Subcutaneous abdominal adipose tissue (tissue), 5 donors: ENCODE measurements around the gene INPP5A.

Experiments used
- H3K27ac ChIP-seq: one replicate; pipeline ENCODE4 v1.7.0; 2013; ENCODE audit warnings: low read depth, mild to moderate bottlenecking, inconsistent platforms, low read length, moderate library complexity
- H3K27me3 ChIP-seq, 5 donors: one replicate each; pipeline ENCODE4 v1.7.0; 2013; ENCODE audit warnings: low read length in 5 of 5, inconsistent platforms in 1 of 5; ENCODE audit not compliant: control insufficient read depth in 5 of 5, insufficient read depth in 4 of 5
- H3K36me3 ChIP-seq, 5 donors: one replicate each; pipeline ENCODE4 v1.7.0; 2013; ENCODE audit warnings: low read length in 5 of 5; ENCODE audit not compliant: control insufficient read depth in 5 of 5, insufficient read depth in 5 of 5
- H3K4me1 ChIP-seq, 5 donors: one replicate each; pipeline ENCODE4 v1.7.0; 2013; ENCODE audit warnings: low read length in 5 of 5, mild to moderate bottlenecking in 3 of 5, moderate library complexity in 1 of 5; ENCODE audit not compliant: control insufficient read depth in 5 of 5, insufficient read depth in 5 of 5
- H3K4me3 ChIP-seq, 5 donors: one replicate each; pipeline ENCODE4 v1.7.0; 2013; ENCODE audit warnings: low read length in 5 of 5, low read depth in 1 of 5
- H3K9ac ChIP-seq, 5 donors: one replicate each; pipeline ENCODE4 v1.7.0; 2013; ENCODE audit warnings: low read length in 5 of 5, mild to moderate bottlenecking in 4 of 5, moderate library complexity in 3 of 5
- H3K9me3 ChIP-seq, 5 donors: one replicate each; pipeline ENCODE4 v1.7.0; 2013; ENCODE audit warnings: low read length in 5 of 5; ENCODE audit not compliant: control insufficient read depth in 5 of 5
- donor health status: healthy.
- donor health status: healthy.
- donor health status: healthy.
- donor health status: healthy.
- donor health status: healthy.

The INPP5A gene

DNA sequence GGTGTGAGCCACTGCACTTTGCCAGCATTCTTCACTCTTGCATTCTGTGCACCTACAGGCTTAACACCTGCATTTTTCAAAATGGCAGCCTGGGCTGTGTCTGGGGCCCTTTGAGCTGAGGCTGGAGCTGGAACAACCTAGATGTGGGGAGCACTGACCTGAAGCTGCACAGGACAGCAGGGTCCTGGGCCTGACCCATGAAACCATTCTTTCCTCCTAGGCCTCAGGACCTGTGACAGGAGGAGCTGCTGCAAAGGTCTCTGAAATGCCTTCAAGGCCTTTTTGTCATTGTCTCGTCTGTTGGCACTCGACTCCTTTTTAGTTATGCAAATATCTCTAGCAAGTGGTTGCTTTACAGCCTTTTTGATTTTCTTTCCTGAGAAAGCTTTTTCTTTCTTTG lies 82.3 kb downstream of the INPP5A start:
- Histone ChIP-seq H3K27ac (no peak overlapping the region), H3K9ac (no peak overlapping the region), H3K27me3 (no peaks in the 10 kb centered on the region), H3K4me1 (no peaks in the 10 kb centered on the region), H3K9me3 (peaks cover 3 to 13% (median 6%) of the 10 kb centered on the region in 5 donors), H3K36me3 (peaks cover 0 to 16% (median 8%) of the 10 kb centered on the region in 5 donors), H3K4me3 (no peak overlapping the region)

DNA sequence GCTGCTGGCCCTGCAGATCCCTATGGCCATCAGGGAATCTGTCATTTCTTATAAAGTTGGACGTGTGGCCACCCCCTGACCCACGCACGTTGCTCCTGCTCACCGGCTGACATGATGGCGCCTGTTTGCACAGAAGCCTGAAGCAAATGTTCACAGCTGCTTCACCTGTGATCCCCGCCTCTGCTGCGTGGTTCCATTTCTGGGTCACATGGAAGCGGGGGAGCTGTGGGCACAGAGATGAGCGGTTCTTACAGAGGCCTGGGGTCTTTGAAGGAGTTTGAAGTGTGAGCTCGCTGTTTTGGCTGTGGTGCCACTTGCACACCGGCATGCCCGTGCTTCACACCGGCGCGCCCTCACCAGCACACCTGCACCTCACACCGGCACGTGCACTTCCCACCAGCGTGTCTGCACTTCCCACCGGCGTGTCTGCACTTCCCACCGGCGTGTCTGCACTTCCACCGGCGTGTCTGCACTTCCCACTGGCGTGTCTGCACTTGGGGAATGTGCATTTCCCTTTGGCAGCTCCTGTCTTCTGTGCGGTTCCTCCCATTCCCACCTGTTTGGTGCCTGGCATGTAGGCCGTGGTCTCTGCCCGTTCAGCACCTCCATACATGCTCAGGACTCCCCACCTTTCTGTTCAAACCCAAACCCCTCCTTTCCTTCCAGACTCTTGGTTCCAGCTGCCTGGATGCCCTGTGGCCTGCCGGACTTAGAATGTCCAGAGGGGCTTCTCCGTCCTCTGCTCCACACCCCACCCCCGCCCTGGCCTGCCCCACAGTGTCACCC lies 86.7 kb downstream of the INPP5A start:
- peaks cover 3 to 10% (median 6%) of the 10 kb centered on the region in 5 donors for H3K9me3 ChIP-seq
- no peaks in the 10 kb centered on the region for H3K27me3 ChIP-seq
- H3K9ac ChIP-seq = no peak overlapping the region
- no peaks in the 10 kb centered on the region for H3K36me3 ChIP-seq
- no peak overlapping the region for H3K4me3 ChIP-seq
- no peak overlapping the region for H3K27ac ChIP-seq
- H3K4me1 ChIP-seq = peaks cover 2 to 22% (median 15%) of the 10 kb centered on the region in 5 donors

GRCh38 chr10:132624847-132625471 lies 87.4 kb downstream of the INPP5A start:
- H3K9me3 ChIP-seq = peaks cover 1 to 4% (median 3%) of the 10 kb centered on the region in 5 donors
- no peaks in the 10 kb centered on the region for H3K27me3 ChIP-seq
- H3K36me3 ChIP-seq = no peaks in the 10 kb centered on the region
- no peak overlapping the region for H3K9ac ChIP-seq
- no peak overlapping the region for H3K27ac ChIP-seq
- H3K4me3 ChIP-seq = no peak overlapping the region
- peaks cover 2 to 26% (median 15%) of the 10 kb centered on the region in 5 donors for H3K4me1 ChIP-seq

GRCh38 chr10:132626019-132626760 lies 88.6 kb downstream of the INPP5A start:
- no peak overlapping the region for H3K9ac ChIP-seq
- H3K4me1 ChIP-seq = peaks cover 4 to 31% (median 20%) of the 10 kb centered on the region in 5 donors

GRCh38 chr10:132626761-132627665 lies 89.4 kb downstream of the INPP5A start:
- Histone ChIP-seq H3K4me1 (peaks cover 8 to 40% (median 28%) of the 10 kb centered on the region in 5 donors), H3K36me3 (no peaks in the 10 kb centered on the region), H3K27me3 (no peaks in the 10 kb centered on the region), H3K27ac (no peak overlapping the region), H3K9me3 (no peaks in the 10 kb centered on the region), H3K4me3 (no peak overlapping the region), H3K9ac (no peak overlapping the region)

More at GRCh38 chr10:132626019-132626760, 88.6 kb downstream of the INPP5A start:
- Histone ChIP-seq H3K36me3 (no peaks in the 10 kb centered on the region), H3K27me3 (no peaks in the 10 kb centered on the region), H3K4me3 (no peak overlapping the region), H3K9me3 (no peaks in the 10 kb centered on the region), H3K27ac (no peak overlapping the region)

DNA sequence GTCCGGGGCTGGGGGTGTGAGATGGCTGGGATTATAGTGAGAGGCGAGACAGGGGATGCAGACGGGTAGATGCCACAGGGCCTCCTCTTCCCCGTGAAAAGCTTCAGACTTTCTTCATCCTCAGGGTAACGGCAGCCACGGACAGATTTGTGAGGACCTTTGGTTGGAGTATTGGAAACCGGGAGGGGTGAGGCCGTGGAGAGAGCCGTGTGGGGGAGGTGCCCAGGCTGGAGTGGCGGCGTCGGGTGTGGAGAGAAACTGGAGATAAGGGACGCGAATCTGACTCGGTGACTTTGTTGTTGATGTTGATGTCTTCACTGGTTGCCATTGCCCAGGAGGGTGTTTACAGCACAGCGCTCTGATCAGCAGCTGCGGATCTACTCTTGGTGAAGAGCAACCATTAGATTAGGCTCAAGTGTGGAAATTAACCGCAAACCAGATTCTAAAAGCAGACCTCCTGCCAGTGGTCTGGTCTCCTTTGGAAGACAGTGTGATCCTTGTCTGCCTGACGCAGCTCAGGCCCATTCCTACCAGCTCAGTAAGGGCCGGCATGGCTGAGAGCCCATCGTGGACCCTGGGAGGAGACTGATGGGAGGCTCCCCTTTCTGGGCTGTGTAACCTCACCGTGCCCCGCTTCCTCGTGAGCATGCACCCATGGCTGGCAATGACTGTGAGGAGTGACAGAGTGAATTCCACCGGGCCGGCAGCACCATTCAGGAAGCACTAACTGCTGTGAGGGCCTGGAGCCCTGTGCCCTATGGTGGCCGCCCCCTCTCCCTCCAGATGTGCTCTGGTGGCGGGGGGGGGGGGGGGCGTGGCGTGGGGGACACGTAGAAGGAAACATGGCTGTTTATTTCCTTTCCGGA lies 90.3 kb downstream of the INPP5A start:
- peak overlapping the region in 1 of 5 donors; percentile 4 for H3K4me3 ChIP-seq
- peak overlapping the region; percentile 23 for H3K27ac ChIP-seq
- no peaks in the 10 kb centered on the region for H3K36me3 ChIP-seq
- H3K27me3 ChIP-seq = no peaks in the 10 kb centered on the region
- H3K9me3 ChIP-seq = no peaks in the 10 kb centered on the region
- H3K4me1 ChIP-seq = peaks cover 12 to 48% (median 33%) of the 10 kb centered on the region in 5 donors
- no peak overlapping the region for H3K9ac ChIP-seq

DNA sequence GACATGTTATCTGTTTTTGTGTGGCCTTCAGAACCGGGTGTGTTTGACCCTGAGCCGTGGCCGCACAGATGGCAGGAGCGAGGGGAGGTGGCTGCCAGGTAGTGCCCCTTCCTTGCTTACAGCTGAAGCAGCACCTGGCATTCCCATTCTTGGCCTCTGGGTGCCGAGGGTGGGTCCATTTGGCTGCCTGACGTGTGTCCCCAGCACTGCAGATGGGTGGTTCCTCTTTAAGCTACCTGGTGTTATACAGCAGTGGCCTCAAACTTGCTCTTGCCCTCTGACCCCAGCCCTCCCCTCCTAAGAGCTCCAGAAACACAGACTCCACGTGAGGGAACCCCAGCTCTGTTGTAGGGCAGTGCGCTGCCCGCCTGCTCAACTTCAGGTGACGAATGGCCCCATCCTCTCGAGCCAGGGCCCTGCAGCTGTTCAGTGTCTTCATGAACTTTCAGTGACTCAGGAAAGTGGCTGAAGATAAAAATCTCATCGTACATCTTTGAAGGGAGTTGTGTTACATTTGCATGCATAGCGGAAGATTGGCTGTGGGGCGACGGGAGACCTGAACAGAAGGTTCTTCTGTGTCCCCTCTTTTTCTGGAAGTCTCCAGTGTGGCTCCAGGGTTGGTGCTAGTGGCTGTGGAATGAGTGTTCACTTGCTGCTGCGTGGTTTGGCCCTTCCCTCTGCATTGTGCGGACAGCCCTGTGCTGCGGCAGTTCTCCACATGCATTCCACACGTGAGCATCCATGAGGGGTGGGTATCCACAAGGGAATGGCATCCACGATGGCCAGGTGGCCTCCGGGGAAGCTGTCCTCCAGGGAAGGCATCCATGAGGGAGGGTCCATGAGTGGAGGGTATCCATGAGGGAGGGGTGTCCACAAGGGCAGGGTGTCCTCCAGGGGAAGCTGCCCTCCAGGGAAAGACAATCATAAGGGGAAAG lies 91.6 kb downstream of the INPP5A start:
- no peak overlapping the region for H3K4me3 ChIP-seq
- H3K4me1 ChIP-seq = peaks cover 12 to 52% (median 33%) of the 10 kb centered on the region in 5 donors
- H3K9me3 ChIP-seq = no peaks in the 10 kb centered on the region

GRCh38 chr10:132630156-132630555 lies 92.6 kb downstream of the INPP5A start:
- H3K4me1 ChIP-seq = peaks cover 12 to 52% (median 31%) of the 10 kb centered on the region in 5 donors
- H3K9me3 ChIP-seq = no peaks in the 10 kb centered on the region
- H3K4me3 ChIP-seq = no peak overlapping the region
- H3K36me3 ChIP-seq = no peaks in the 10 kb centered on the region
- H3K27me3 ChIP-seq = no peaks in the 10 kb centered on the region
- H3K27ac ChIP-seq = no peak overlapping the region
- no peak overlapping the region for H3K9ac ChIP-seq

More for the DNA sequence above, 91.6 kb downstream of the INPP5A start:
- Histone ChIP-seq H3K27me3 (no peaks in the 10 kb centered on the region), H3K36me3 (no peaks in the 10 kb centered on the region), H3K9ac (peak overlapping the region in 2 of 5 donors; percentile 8 to 24), H3K27ac (no peak overlapping the region)
